ENCODE results near the gene CACNG4. TPM values are rescaled to one million over a fixed set of nuclear protein-coding genes. Genes with fewer than 3 reads are reported as not detected.

Gene CACNG4
- total RNA-seq, 4 donors from 2014 or later: 0.44 TPM; not detected in 3

DNA sequence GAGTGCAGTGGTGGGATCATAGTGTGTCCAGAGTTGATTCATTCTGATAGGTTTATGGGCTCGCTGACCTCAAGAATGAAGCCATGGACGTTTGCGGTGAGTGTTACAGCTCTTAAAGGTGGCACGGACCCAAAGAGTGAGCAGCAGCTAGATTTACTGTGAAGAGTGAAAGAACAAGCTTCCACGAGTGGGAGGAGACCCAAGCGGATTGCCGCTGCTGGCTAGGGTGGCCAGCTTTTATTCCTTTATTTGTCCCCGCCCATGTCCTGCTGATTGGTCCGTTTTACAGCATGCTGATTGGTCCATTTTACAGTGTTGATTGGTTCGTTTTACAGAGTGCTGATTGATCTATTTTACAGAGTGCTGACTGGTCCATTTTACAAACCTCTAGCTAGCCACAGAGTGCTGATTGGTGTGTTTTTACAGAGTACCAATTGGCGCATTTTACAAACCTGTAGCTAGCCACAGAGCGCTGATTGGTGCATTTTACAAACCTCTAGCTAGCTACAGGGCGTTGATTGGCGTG lies 17.5 kb downstream of the CACNG4 start:
- H3K4me1 ChIP-seq: no peaks in the 10 kb centered on the region
- 82 to 83% methylated on average over 14 of the region's 14 CpGs for WGBS, 2 donors
- H3K9me3 ChIP-seq: no peaks in the 10 kb centered on the region
- TF ChIP-seq EP300 (IDR thresholded peaks at IDR 0.05) (no peak), POLR2A (IDR thresholded peaks at IDR 0.05) (no peak)
- TF ChIP-seq, protein P1, sequence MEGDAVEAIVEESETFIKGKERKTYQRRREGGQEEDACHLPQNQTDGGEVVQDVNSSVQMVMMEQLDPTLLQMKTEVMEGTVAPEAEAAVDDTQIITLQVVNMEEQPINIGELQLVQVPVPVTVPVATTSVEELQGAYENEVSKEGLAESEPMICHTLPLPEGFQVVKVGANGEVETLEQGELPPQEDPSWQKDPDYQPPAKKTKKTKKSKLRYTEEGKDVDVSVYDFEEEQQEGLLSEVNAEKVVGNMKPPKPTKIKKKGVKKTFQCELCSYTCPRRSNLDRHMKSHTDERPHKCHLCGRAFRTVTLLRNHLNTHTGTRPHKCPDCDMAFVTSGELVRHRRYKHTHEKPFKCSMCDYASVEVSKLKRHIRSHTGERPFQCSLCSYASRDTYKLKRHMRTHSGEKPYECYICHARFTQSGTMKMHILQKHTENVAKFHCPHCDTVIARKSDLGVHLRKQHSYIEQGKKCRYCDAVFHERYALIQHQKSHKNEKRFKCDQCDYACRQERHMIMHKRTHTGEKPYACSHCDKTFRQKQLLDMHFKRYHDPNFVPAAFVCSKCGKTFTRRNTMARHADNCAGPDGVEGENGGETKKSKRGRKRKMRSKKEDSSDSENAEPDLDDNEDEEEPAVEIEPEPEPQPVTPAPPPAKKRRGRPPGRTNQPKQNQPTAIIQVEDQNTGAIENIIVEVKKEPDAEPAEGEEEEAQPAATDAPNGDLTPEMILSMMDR (IDR thresholded peaks at IDR 0.05): no peak
- no peaks in the 10 kb centered on the region for H3K36me3 ChIP-seq
- peaks cover 0 to 24% of the 10 kb centered on the region in 2 donors for H3K27me3 ChIP-seq
- no peak overlapping the region for H3K4me3 ChIP-seq
- no peak overlapping the region for H3K27ac ChIP-seq
- no peak for DNase-seq (ENCODE audit: low spot score in 2 of 2)

DNA sequence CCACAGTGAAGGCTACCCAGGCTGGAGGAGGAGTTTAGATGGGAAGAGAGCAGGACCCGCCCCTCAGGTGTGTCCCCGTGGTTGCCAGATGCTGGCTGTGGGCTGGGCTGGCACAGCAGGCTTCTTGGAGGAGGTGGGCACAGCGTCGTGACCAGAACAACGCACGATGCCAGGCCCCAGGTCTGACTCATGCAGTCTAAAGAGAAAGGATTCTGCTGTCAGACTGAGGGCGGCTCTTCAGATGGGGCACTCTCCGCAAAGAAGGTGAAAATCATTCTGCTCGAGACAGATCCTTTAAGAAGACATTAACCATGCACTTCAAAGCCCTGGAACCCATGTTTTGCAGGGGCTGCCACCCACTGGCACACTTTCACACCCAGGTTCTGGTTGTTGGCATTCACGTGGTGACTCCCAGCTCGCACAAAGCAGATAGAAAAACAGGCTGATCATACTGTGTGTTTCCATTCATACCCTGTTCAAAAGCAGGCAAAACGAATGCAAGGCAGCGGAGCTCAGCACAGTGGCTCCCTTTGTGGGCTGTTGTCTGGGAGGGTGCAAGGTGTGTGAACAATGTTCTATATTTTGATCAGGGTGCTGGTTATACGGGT lies 19.0 kb downstream of the CACNG4 start:
- Histone ChIP-seq H3K27me3 (peaks cover 0 to 23% of the 10 kb centered on the region in 2 donors), H3K4me3 (no peak overlapping the region), H3K9me3 (no peaks in the 10 kb centered on the region), H3K4me1 (no peaks in the 10 kb centered on the region), H3K27ac (no peak overlapping the region), H3K36me3 (no peaks in the 10 kb centered on the region)
- TF ChIP-seq EP300 (IDR thresholded peaks at IDR 0.05): no peak
- TF ChIP-seq POLR2A (IDR thresholded peaks at IDR 0.05): no peak
- TF ChIP-seq, protein P1 (IDR thresholded peaks at IDR 0.05): no peak
- 54% methylated on average over 14 of the region's 14 CpGs for WGBS, 2 donors
- no peak for DNase-seq (ENCODE audit: low spot score in 2 of 2)

DNA sequence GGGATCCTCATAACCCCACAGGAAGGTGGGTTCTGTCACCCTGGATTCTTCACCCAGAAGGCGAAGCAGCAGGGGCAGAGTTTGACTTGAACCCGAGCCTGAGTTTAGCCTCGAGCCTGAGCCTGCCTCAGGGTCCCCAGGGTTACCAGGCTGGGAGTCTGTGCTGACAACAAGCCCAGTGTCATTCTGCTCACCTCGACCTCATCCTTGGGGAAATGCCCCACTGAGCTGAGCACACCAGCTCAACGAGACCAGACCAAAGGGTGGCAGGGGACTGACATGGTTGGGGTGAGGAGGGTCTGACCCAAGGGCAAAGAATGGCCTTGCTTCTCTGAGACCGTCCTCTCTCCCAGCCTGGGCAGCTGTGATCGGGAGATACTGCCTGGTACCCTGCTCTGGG lies 20.2 kb downstream of the CACNG4 start:
- H3K9me3 ChIP-seq: no peaks in the 10 kb centered on the region
- no peak overlapping the region for H3K4me3 ChIP-seq
- 70% methylated on average over 7 of the region's 7 CpGs for WGBS, 2 donors
- no peaks in the 10 kb centered on the region for H3K4me1 ChIP-seq
- TF ChIP-seq POLR2A (IDR thresholded peaks at IDR 0.05) (no peak), EP300 (IDR thresholded peaks at IDR 0.05) (no peak)
- TF ChIP-seq, protein P1 (IDR thresholded peaks at IDR 0.05): no peak
- H3K27me3 ChIP-seq: peaks cover 0 to 30% of the 10 kb centered on the region in 2 donors
- no peak overlapping the region for H3K27ac ChIP-seq
- H3K36me3 ChIP-seq: no peaks in the 10 kb centered on the region
- no peak for DNase-seq (ENCODE audit: low spot score in 2 of 2)

DNA sequence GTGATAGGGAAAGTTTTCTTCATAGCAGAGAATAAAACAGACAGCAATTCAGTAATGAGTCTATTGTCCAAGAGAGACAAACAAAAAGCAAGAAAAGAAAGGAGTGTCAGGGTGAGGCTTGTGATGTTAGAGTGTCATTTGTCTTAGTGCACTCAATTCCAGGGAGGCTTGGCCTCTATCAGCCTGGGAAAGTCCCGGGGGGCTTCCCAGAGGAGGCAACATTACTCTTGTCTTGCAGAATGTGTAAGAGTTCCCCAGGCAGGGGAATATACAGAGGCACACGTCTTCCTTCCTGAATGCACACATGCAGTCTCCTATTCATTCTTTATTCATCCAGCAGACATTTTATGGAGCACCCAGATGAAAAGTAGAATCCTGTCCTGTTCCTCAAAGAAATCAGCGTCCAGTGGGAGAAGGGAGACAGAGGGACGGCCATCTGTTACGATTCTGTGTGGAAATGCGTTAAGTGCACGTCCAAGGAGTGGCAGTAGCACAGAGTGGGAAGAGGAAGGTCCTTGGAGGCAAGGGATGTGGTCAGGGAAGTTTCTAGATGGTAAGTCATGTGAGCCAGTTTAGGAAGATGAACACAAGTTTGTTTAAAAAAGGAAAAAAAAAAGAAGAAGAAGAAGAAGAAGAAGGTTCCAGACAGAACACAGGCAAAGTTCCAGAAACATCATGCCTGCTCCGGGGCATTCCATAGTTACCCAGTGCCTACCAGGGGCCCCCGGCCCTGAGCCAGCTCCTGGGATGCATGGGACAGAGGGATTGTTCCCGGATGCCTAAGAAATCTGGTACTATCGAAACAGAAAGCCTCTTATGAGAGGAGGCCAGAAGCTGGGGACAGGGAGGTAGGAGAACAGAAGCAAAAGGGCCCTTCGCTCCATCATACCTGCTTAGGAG lies 21.1 kb downstream of the CACNG4 start:
- Histone ChIP-seq H3K9me3 (no peaks in the 10 kb centered on the region), H3K27ac (no peak overlapping the region), H3K36me3 (no peaks in the 10 kb centered on the region), H3K4me3 (no peak overlapping the region), H3K27me3 (peaks cover 0 to 30% of the 10 kb centered on the region in 2 donors), H3K4me1 (no peaks in the 10 kb centered on the region)
- 75 to 79% methylated on average over 12 of the region's 12 CpGs for WGBS, 2 donors
- no peak for TF ChIP-seq EP300 (IDR thresholded peaks at IDR 0.05)
- TF ChIP-seq, protein P1 (IDR thresholded peaks at IDR 0.05): no peak
- no peak for TF ChIP-seq POLR2A (IDR thresholded peaks at IDR 0.05)
- no peak for DNase-seq (ENCODE audit: low spot score in 2 of 2)

DNA sequence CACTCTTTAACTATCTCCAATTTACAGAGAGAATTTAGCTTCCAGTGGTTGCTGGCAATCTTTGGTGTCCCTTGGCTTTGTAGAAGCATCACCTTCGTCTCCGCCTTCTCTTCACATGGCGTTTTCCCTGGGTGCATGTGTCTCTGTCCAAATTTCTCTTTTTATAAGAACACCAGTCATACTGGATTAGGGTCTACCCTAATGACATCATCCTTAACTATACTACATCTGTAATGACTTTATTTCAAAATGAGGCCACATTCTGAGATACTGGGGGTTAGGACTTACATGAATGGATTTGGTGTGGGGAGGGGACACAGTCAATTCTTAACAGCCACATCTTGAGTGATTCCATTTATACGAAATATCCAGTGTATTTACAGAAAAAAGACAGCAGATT lies 22.2 kb downstream of the CACNG4 start:
- H3K9me3 ChIP-seq: no peaks in the 10 kb centered on the region
- 90 to 92% methylated on average over 4 of the region's 4 CpGs for WGBS, 2 donors

More for the DNA sequence above, 22.2 kb downstream of the CACNG4 start:
- H3K4me1 ChIP-seq: no peaks in the 10 kb centered on the region
- H3K27me3 ChIP-seq: peaks cover 0 to 30% of the 10 kb centered on the region in 2 donors
- no peak for DNase-seq (ENCODE audit: low spot score in 2 of 2)
- H3K27ac ChIP-seq: no peak overlapping the region
- TF ChIP-seq POLR2A (IDR thresholded peaks at IDR 0.05) (no peak), EP300 (IDR thresholded peaks at IDR 0.05) (no peak)
- TF ChIP-seq, protein P1 (IDR thresholded peaks at IDR 0.05): no peak
- H3K4me3 ChIP-seq: no peak overlapping the region
- no peaks in the 10 kb centered on the region for H3K36me3 ChIP-seq
